HL-60 (cell line): Measurements from ENCODE around the gene GSDMA.

Source experiments
- DNase-seq, 2 experiments: peaks; one replicate each; pipeline ENCODE4 v3.0.0-alpha.2; 2010 to 2020; ENCODE audit warnings: low read depth in 1 of 2, low spot score in 1 of 2
- H3K27ac ChIP-seq: fragments of 250-450 bp; sonication (Bioruptor Pico); replicated peaks from 2 replicates; pipeline ENCODE4 v1.5.1; 2020; ENCODE audit warnings: mild to moderate bottlenecking, moderate library complexity
- H3K27me3 ChIP-seq: fragments of 250-450 bp; sonication (Bioruptor Pico); 2 replicates; pipeline ENCODE4 v1.5.1; 2021; ENCODE audit warnings: mild to moderate bottlenecking, moderate library complexity; ENCODE audit not compliant: insufficient read depth, poor library complexity, severe bottlenecking
- H3K4me3 ChIP-seq: replicated peaks from 2 replicates; pipeline ENCODE4 v1.5.1; 2011; ENCODE audit warnings: mild to moderate bottlenecking, control low read depth, low read length; ENCODE audit not compliant: insufficient read depth
- GABPA ChIP-seq: IDR thresholded peaks from 2 replicates; pipeline ENCODE4 v1.6.1; 2012; ENCODE audit warnings: low read depth
- POLR2AphosphoS5 ChIP-seq: IDR thresholded peaks from 2 replicates; pipeline ENCODE4 v1.6.1; 2012; ENCODE audit warnings: low read depth
- SPI1 ChIP-seq: IDR thresholded peaks from 2 replicates; pipeline ENCODE4 v1.6.1; 2012; ENCODE audit warnings: low read depth, mild to moderate bottlenecking, borderline replicate concordance
- TF ChIP-seq, protein P1 (sequence below): IDR thresholded peaks from one replicate; pipeline ENCODE4 v1.5.1; 2011; ENCODE audit warnings: low read length, control low read depth, inconsistent platforms; ENCODE audit not compliant: insufficient read depth
- TF ChIP-seq, protein P2 (sequence below): IDR thresholded peaks from 2 replicates; pipeline ENCODE4 v1.6.1; 2012; ENCODE audit warnings: low read depth; ENCODE audit not compliant: insufficient replicate concordance

GSDMA gene

DNA sequence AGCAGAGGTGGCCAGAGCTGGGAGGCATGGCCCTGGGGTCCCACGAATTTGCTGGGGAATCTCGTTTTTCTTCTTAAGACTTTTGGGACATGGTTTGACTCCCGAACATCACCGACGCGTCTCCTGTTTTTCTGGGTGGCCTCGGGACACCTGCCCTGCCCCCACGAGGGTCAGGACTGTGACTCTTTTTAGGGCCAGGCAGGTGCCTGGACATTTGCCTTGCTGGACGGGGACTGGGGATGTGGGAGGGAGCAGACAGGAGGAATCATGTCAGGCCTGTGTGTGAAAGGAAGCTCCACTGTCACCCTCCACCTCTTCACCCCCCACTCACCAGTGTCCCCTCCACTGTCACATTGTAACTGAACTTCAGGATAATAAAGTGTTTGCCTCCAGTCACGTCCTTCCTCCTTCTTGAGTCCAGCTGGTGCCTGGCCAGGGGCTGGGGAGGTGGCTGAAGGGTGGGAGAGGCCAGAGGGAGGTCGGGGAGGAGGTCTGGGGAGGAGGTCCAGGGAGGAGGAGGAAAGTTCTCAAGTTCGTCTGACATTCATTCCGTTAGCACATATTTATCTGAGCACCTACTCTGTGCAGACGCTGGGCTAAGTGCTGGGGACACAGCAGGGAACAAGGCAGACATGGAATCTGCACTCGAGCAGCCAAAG, 54.7 kb downstream of the GSDMA start:
- H3K27ac ChIP-seq: no peak overlapping the region
- H3K4me3 ChIP-seq: no peak overlapping the region
- TF ChIP-seq POLR2AphosphoS5: no peak
- TF ChIP-seq SPI1: no peak
- TF ChIP-seq, protein P1, sequence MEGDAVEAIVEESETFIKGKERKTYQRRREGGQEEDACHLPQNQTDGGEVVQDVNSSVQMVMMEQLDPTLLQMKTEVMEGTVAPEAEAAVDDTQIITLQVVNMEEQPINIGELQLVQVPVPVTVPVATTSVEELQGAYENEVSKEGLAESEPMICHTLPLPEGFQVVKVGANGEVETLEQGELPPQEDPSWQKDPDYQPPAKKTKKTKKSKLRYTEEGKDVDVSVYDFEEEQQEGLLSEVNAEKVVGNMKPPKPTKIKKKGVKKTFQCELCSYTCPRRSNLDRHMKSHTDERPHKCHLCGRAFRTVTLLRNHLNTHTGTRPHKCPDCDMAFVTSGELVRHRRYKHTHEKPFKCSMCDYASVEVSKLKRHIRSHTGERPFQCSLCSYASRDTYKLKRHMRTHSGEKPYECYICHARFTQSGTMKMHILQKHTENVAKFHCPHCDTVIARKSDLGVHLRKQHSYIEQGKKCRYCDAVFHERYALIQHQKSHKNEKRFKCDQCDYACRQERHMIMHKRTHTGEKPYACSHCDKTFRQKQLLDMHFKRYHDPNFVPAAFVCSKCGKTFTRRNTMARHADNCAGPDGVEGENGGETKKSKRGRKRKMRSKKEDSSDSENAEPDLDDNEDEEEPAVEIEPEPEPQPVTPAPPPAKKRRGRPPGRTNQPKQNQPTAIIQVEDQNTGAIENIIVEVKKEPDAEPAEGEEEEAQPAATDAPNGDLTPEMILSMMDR: no peak
- no peak for TF ChIP-seq GABPA
- TF ChIP-seq, protein P2, sequence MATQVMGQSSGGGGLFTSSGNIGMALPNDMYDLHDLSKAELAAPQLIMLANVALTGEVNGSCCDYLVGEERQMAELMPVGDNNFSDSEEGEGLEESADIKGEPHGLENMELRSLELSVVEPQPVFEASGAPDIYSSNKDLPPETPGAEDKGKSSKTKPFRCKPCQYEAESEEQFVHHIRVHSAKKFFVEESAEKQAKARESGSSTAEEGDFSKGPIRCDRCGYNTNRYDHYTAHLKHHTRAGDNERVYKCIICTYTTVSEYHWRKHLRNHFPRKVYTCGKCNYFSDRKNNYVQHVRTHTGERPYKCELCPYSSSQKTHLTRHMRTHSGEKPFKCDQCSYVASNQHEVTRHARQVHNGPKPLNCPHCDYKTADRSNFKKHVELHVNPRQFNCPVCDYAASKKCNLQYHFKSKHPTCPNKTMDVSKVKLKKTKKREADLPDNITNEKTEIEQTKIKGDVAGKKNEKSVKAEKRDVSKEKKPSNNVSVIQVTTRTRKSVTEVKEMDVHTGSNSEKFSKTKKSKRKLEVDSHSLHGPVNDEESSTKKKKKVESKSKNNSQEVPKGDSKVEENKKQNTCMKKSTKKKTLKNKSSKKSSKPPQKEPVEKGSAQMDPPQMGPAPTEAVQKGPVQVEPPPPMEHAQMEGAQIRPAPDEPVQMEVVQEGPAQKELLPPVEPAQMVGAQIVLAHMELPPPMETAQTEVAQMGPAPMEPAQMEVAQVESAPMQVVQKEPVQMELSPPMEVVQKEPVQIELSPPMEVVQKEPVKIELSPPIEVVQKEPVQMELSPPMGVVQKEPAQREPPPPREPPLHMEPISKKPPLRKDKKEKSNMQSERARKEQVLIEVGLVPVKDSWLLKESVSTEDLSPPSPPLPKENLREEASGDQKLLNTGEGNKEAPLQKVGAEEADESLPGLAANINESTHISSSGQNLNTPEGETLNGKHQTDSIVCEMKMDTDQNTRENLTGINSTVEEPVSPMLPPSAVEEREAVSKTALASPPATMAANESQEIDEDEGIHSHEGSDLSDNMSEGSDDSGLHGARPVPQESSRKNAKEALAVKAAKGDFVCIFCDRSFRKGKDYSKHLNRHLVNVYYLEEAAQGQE: no peak
- no peak for DNase-seq
- peaks cover 2% of the 10 kb centered on the region for H3K27me3 ChIP-seq

DNA sequence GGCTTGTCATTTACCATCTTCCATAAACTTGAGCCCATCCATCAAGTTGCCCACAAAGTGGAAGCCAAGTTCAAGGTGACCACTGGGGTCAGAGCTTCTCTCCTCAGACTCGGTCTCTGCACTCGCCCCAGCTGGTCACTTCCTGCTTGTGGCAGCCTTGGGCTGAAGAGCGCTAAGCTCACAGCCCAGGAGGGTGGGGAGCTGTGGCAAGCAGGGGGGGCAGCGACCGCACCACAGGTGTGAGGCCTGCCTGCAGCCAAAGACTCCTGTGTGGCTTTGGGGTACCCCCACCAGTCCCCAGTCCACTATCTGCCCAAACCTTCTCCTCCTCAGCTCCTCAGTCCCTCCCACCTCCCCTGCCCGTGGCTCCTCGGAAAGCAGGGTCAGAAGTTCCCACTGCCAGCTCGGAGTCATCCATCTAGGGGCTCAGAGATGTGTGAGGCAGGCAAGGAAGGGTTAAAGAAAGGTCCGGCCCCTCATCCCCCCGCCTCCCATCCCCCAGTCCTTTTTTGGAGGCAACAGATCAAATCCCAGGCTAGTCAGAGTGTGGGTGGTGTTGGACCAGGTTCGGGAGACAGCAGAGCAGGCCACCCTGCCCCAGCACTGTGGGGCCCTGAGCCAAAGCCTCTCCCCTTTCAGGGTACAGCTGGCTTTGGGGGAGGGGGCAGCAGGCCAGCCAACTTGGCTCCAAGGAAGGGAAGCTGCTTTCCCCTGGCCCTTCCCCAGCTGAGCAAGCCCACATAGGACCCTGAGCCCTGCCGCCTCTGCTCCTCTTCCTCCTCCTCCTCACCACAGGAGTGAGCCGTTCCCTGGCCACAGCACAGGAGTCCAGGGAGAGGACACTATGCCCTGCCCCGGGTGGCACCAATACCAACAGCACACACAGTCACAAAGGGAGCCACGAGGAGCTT, 55.7 kb downstream of the GSDMA start:
- H3K27ac ChIP-seq: no peak overlapping the region
- TF ChIP-seq POLR2AphosphoS5: no peak
- no peak for TF ChIP-seq GABPA
- TF ChIP-seq SPI1: no peak
- TF ChIP-seq, protein P2: no peak
- DNase-seq: no peak
- no peaks in the 10 kb centered on the region for H3K27me3 ChIP-seq
- H3K4me3 ChIP-seq: no peak overlapping the region

DNA sequence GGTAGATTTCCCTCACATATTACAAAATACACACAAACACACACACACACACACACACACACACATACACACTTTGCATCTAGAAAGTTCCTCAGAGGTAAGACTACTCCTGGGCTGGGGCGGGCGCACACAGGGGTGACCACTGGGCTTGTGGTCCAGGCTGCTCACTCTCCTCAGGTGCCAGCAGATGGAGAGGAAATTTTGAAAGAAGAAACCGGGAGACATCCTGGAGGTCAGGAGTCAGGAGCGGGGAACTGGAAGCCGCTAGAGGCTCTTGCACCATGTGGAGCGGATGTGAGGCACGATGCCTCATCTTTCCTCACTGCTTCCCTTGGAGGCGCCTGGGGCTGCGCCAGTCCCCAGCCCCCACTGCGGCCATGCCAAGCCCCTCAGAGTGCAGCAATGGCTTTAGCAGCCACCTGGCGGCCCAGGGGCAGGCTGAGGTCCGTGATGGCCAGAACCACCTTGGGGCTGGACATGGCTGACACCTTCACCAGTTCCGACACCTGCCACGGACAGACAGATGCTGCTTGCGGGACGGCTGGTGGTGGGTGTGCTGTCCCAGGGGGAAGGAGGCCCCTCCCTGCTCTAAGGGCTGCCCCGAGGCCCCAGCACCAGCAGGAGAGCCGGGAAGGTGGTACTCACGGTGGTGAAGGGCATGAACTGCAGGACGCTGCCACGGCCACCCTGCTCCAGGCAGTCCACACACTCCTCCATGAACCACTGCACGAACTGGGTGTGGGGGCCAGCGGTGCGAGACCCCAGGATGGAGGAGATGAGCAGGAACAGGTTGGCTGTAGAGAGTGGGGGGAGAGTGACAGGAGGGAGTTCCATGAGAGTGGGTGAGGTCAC, 56.6 kb downstream of the GSDMA start:
- DNase-seq: no peak
- H3K4me3 ChIP-seq: no peak overlapping the region
- TF ChIP-seq, protein P2: no peak
- TF ChIP-seq, protein P1: no peak
- TF ChIP-seq POLR2AphosphoS5: no peak
- TF ChIP-seq GABPA: no peak
- TF ChIP-seq SPI1: no peak
- no peaks in the 10 kb centered on the region for H3K27me3 ChIP-seq
- no peak overlapping the region for H3K27ac ChIP-seq
